Mesothelial cell of epicardium (in vitro differentiated cells): ENCODE measurements around the gene TTC39B. TPM values are rescaled to one million over a fixed set of nuclear protein-coding genes. Genes with fewer than 3 reads are reported as not detected.

Experiments used
- DNase-seq, 2 experiments: peaks; one replicate each; pipeline ENCODE4 v3.0.0; 2021; ENCODE audit warnings: low spot score in 2 of 2; ENCODE audit not compliant: unreplicated experiment in 2 of 2
- H3K27ac Mint-ChIP-seq: 2 replicates; pipeline ENCODE4 v1.8.0; 2021; ENCODE audit warnings: mixed read lengths
- H3K27me3 Mint-ChIP-seq: 2 replicates; pipeline ENCODE4 v1.8.0; 2021; ENCODE audit warnings: low read depth, mixed read lengths
- H3K36me3 Mint-ChIP-seq: 2 replicates; pipeline ENCODE4 v1.8.0; 2021; ENCODE audit warnings: mixed read lengths
- H3K4me1 Mint-ChIP-seq: 2 replicates; pipeline ENCODE4 v1.8.0; 2021; ENCODE audit warnings: mixed read lengths
- H3K4me3 Mint-ChIP-seq: 2 replicates; pipeline ENCODE4 v1.8.0; 2021; ENCODE audit warnings: mild to moderate bottlenecking, moderate library complexity, mixed read lengths
- H3K9me3 Mint-ChIP-seq: 2 replicates; pipeline ENCODE4 v1.8.0; 2021; ENCODE audit warnings: mixed read lengths
- CTCF ChIP-seq: fragments of 200-600 bp; sonication (generic); IDR thresholded peaks from one replicate; pipeline ENCODE4 v1.5.0; 2021; ENCODE audit warnings: antibody characterized with exemption; ENCODE audit not compliant: unreplicated experiment
- total RNA-seq: library from RNA; stranded (reverse); gene quantifications from 3 replicates; pipeline ENCODE4 v1.2.1, GENCODE V29; 2021

The TTC39B gene
- total RNA-seq, 1 donor from 2014 or later = 6.0 TPM

DNA sequence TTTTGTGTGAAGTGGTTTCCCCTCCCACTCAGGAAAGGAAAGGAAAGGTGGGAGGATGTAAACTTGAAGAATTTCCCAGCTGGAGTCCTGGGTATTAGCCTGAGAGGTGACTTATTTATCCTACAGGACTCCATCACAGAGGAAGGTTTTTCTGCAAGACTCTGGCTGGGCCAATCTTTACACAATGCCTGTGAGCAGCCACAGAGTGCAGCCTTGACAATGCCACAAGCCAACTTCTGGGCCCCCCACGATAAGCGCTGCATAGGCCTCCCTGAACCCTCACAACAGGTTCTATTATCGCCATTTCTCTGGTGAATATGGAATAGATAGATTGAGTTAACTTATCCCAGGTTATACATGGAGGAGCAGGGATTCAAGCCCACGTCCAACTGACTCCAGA, 12.4 kb downstream of the TTC39B start:
- TF ChIP-seq CTCF = no peak
- Mint-ChIP-seq H3K9me3 (peaks cover 17% of the 10 kb centered on the region), H3K27me3 (no peaks in the 10 kb centered on the region), H3K4me1 (peaks cover 13% of the 10 kb centered on the region), H3K36me3 (peaks cover 12% of the 10 kb centered on the region), H3K4me3 (no peak overlapping the region), H3K27ac (no peak overlapping the region)
- DNase-seq = no peak

GRCh38 chr9:15293804-15294316, 13.2 kb downstream of the TTC39B start:
- no peak overlapping the region for H3K4me3 Mint-ChIP-seq
- no peak for DNase-seq
- no peaks in the 10 kb centered on the region for H3K27me3 Mint-ChIP-seq
- peaks cover 13% of the 10 kb centered on the region for H3K4me1 Mint-ChIP-seq
- peaks cover 13% of the 10 kb centered on the region for H3K9me3 Mint-ChIP-seq
- H3K27ac Mint-ChIP-seq = no peak overlapping the region
- no peak for TF ChIP-seq CTCF
- H3K36me3 Mint-ChIP-seq = peaks cover 9% of the 10 kb centered on the region

DNA sequence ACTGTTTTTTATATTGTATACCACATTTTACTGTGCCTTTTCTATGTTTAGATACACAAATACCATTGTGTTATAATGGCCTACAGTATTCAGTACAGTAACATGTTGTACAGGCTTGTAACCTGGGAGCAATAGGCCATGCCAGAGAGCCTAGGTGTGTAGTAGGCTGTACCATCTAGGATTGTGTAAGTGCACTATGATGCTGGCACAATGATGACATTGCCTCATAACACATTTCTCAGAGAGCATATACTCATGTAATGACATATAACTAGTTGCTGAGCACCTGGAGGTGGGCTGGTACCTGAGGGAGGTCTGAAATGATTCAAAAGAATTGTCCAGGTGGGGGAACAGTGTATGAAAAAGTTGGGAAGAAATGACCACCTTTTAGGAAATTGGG, 13.9 kb downstream of the TTC39B start:
- peaks cover 13% of the 10 kb centered on the region for H3K4me1 Mint-ChIP-seq
- TF ChIP-seq CTCF = no peak
- H3K27me3 Mint-ChIP-seq = no peaks in the 10 kb centered on the region
- no peak for DNase-seq
- H3K9me3 Mint-ChIP-seq = peaks cover 7% of the 10 kb centered on the region
- no peak overlapping the region for H3K27ac Mint-ChIP-seq
- peaks cover 3% of the 10 kb centered on the region for H3K36me3 Mint-ChIP-seq
- H3K4me3 Mint-ChIP-seq = no peak overlapping the region

- Mint-ChIP-seq H3K36me3 (peaks cover 4% of the 10 kb centered on the region), H3K4me1 (peaks cover 3% of the 10 kb centered on the region), H3K27me3 (no peaks in the 10 kb centered on the region), H3K9me3 (peaks cover 15% of the 10 kb centered on the region), H3K27ac (no peak overlapping the region), H3K4me3 (no peak overlapping the region)
- no peak for DNase-seq
- no peak for TF ChIP-seq CTCF
Observed at GRCh38 chr9:15289603-15290002, 17.4 kb downstream of the TTC39B start.

DNA sequence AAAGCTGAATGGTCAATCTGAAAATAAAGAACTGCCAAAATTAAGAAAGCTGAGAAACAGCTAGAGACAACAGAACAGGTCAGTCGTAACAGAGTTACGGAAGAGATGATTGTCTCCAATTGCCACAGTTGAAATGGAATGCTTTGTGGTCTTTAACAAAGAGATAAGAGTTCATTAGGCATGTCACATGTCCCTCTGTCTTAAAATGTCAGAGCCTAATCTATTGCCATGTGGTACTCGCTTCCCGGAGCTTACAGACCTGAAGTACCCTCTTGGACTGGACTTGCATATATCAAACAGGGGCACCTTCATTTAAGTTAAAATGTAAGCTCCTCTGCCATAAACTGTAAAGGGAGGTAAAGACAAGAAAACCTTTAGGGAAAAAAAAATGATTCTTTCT, 19.7 kb downstream of the TTC39B start:
- Mint-ChIP-seq H3K27ac (no peak overlapping the region), H3K4me1 (no peaks in the 10 kb centered on the region), H3K4me3 (no peak overlapping the region), H3K27me3 (no peaks in the 10 kb centered on the region), H3K9me3 (peaks cover 15% of the 10 kb centered on the region), H3K36me3 (peaks cover 4% of the 10 kb centered on the region)
- DNase-seq = no peak
- no peak for TF ChIP-seq CTCF

- Mint-ChIP-seq H3K27ac (no peak overlapping the region), H3K36me3 (peaks cover 4% of the 10 kb centered on the region), H3K4me1 (no peaks in the 10 kb centered on the region), H3K9me3 (peaks cover 15% of the 10 kb centered on the region), H3K4me3 (no peak overlapping the region), H3K27me3 (no peaks in the 10 kb centered on the region)
- no peak for DNase-seq
- no peak for TF ChIP-seq CTCF
Observed at GRCh38 chr9:15286161-15286821, 20.7 kb downstream of the TTC39B start.
